ENCODE results near the gene MYH11.
A peak's percentile ranks its signal among the peaks of the same experiment; 100 is the strongest.
"Not testable (repeated sequence)": the region's sequence is repeated elsewhere in the genome, so short reads cannot be mapped to it uniquely, and the experiment has no call there.

MYH11 gene

GRCh38 chr16:15743657-15744056 is 113.2 kb downstream of the MYH11 start:
- DNase-seq, result no peak

- no peak for DNase-seq
These were observed 114.1 kb downstream of the MYH11 start for GRCh38 chr16:15742716-15743115.

- DNase-seq, result no peak
These were observed 115.5 kb downstream of the MYH11 start for GRCh38 chr16:15741207-15741871.

- DNase-seq, result no peak
These were observed 116.9 kb downstream of the MYH11 start for GRCh38 chr16:15739950-15740349.

GRCh38 chr16:15739464-15739863 is 117.4 kb downstream of the MYH11 start:
- no peak for DNase-seq

GRCh38 chr16:15737140-15737644 is 119.6 kb downstream of the MYH11 start:
- DNase-seq, result no peak

- DNase-seq, result no peak
These were observed 120.3 kb downstream of the MYH11 start for GRCh38 chr16:15736529-15736928.

- DNase-seq, result no peak
These were observed 121.2 kb downstream of the MYH11 start for GRCh38 chr16:15735610-15736009.

- DNase-seq, result no peak
These were observed 124.4 kb downstream of the MYH11 start for GRCh38 chr16:15732416-15732815.

- DNase-seq, result no peak
These were observed 127.7 kb downstream of the MYH11 start for GRCh38 chr16:15729152-15729551.

GRCh38 chr16:15727697-15728096 is 129.1 kb downstream of the MYH11 start:
- DNase-seq, result not testable (repeated sequence)

- DNase-seq, result no peak
These were observed 130.1 kb downstream of the MYH11 start for GRCh38 chr16:15726715-15727114.

- DNase-seq, result no peak
These were observed 131.1 kb downstream of the MYH11 start for GRCh38 chr16:15725641-15726240.

- DNase-seq, result no peak
These were observed 133.0 kb downstream of the MYH11 start for GRCh38 chr16:15723808-15724207.

- no peak for DNase-seq
These were observed 135.8 kb downstream of the MYH11 start for GRCh38 chr16:15721018-15721417.

- no peak for DNase-seq
These were observed 140.0 kb downstream of the MYH11 start for GRCh38 chr16:15716694-15717447.

- DNase-seq, result no peak
These were observed 141.6 kb downstream of the MYH11 start for GRCh38 chr16:15715221-15715620.

- no peak for DNase-seq
These were observed 142.2 kb downstream of the MYH11 start for GRCh38 chr16:15714393-15715172.

GRCh38 chr16:15708997-15709396 is 147.8 kb downstream of the MYH11 start:
- DNase-seq, result no peak

GRCh38 chr16:15708096-15708495 is 148.7 kb downstream of the MYH11 start:
- no peak for DNase-seq

- DNase-seq, result no peak
These were observed 149.5 kb downstream of the MYH11 start for GRCh38 chr16:15707332-15707731.

GRCh38 chr16:15705064-15705565 is 151.7 kb downstream of the MYH11 start:
- no peak for DNase-seq

- peak; percentile 90 for DNase-seq
These were observed 152.3 kb downstream of the MYH11 start for GRCh38 chr16:15704545-15704987.

All from activated CD8-positive, alpha-beta memory T cell treated with anti-CD3 and anti-CD28 coated beads, Interleukin-2, amount 50 U/mL, for 48 hours (primary cell).